Measurements from ENCODE around the gene CISD3. TPM values are rescaled to one million over a fixed set of nuclear protein-coding genes. Genes with fewer than 3 reads are reported as not detected.

Gene CISD3
- total RNA-seq, 4 donors from 2014 or later: 6.8 to 12.7 (median 10.1) TPM

GRCh38 chr17:38753071-38753506 is 22.9 kb downstream of the CISD3 start:
- Histone ChIP-seq H3K36me3 (peaks cover 33% of the 10 kb centered on the region), H3K4me3 (peak overlapping the region; percentile 96), H3K27me3 (no peaks in the 10 kb centered on the region), H3K27ac (peak overlapping the region; percentile 92), H3K4me1 (peaks cover 54% of the 10 kb centered on the region), H3K9me3 (no peaks in the 10 kb centered on the region)
- DNase-seq (ENCODE audit: low spot score in 2 of 2): no peak
- TF ChIP-seq POLR2AphosphoS5 (IDR thresholded peaks at IDR 0.05): no peak
- no peak for TF ChIP-seq CTCF (IDR thresholded peaks at IDR 0.05)
- TF ChIP-seq EP300 (IDR thresholded peaks at IDR 0.05): no peak
- TF ChIP-seq POLR2A (IDR thresholded peaks at IDR 0.05): no peak
- WGBS: 12% methylated on average over 18 of the region's 22 CpGs

GRCh38 chr17:38761612-38762011 is 31.5 kb downstream of the CISD3 start:
- no peaks in the 10 kb centered on the region for H3K27me3 ChIP-seq
- no peak for TF ChIP-seq POLR2A (IDR thresholded peaks at IDR 0.05)
- TF ChIP-seq CTCF (IDR thresholded peaks at IDR 0.05): no peak
- no peak for TF ChIP-seq EP300 (IDR thresholded peaks at IDR 0.05)
- no peak for TF ChIP-seq POLR2AphosphoS5 (IDR thresholded peaks at IDR 0.05)
- WGBS: 81% methylated on average over 4 of the region's 4 CpGs
- peaks cover 96% of the 10 kb centered on the region for H3K36me3 ChIP-seq
- H3K27ac ChIP-seq: no peak overlapping the region
- H3K4me3 ChIP-seq: no peak overlapping the region
- H3K4me1 ChIP-seq: no peaks in the 10 kb centered on the region
- no peak for DNase-seq (ENCODE audit: low spot score in 2 of 2)
- no peaks in the 10 kb centered on the region for H3K9me3 ChIP-seq

GRCh38 chr17:38762231-38762630 is 32.1 kb downstream of the CISD3 start:
- H3K27ac ChIP-seq: no peak overlapping the region
- H3K4me3 ChIP-seq: no peak overlapping the region
- H3K9me3 ChIP-seq: no peaks in the 10 kb centered on the region
- H3K27me3 ChIP-seq: no peaks in the 10 kb centered on the region
- H3K4me1 ChIP-seq: no peaks in the 10 kb centered on the region
- peaks cover 96% of the 10 kb centered on the region for H3K36me3 ChIP-seq
- DNase-seq (ENCODE audit: low spot score in 2 of 2): no peak
- no peak for TF ChIP-seq POLR2A (IDR thresholded peaks at IDR 0.05)
- TF ChIP-seq EP300 (IDR thresholded peaks at IDR 0.05): no peak
- TF ChIP-seq POLR2AphosphoS5 (IDR thresholded peaks at IDR 0.05): no peak
- no peak for TF ChIP-seq CTCF (IDR thresholded peaks at IDR 0.05)
- 87% methylated on average over 3 of the region's 3 CpGs for WGBS

GRCh38 chr17:38766341-38766740 is 36.2 kb downstream of the CISD3 start:
- no peak for DNase-seq (ENCODE audit: low spot score in 2 of 2)
- Histone ChIP-seq H3K4me3 (no peak overlapping the region), H3K36me3 (peaks cover 94% of the 10 kb centered on the region), H3K9me3 (no peaks in the 10 kb centered on the region), H3K27me3 (no peaks in the 10 kb centered on the region), H3K27ac (no peak overlapping the region), H3K4me1 (no peaks in the 10 kb centered on the region)
- TF ChIP-seq EP300 (IDR thresholded peaks at IDR 0.05): no peak
- no peak for TF ChIP-seq POLR2AphosphoS5 (IDR thresholded peaks at IDR 0.05)
- TF ChIP-seq CTCF (IDR thresholded peaks at IDR 0.05): no peak
- TF ChIP-seq POLR2A (IDR thresholded peaks at IDR 0.05): no peak
- WGBS: 80% methylated on average over 5 of the region's 5 CpGs

GRCh38 chr17:38768417-38768816 is 38.3 kb downstream of the CISD3 start:
- H3K9me3 ChIP-seq: no peaks in the 10 kb centered on the region
- TF ChIP-seq CTCF (IDR thresholded peaks at IDR 0.05) (no peak), EP300 (IDR thresholded peaks at IDR 0.05) (no peak), POLR2AphosphoS5 (IDR thresholded peaks at IDR 0.05) (no peak), POLR2A (IDR thresholded peaks at IDR 0.05) (no peak)
- no peak for DNase-seq (ENCODE audit: low spot score in 2 of 2)
- H3K27me3 ChIP-seq: no peaks in the 10 kb centered on the region
- no peaks in the 10 kb centered on the region for H3K4me1 ChIP-seq
- no peak overlapping the region for H3K4me3 ChIP-seq
- 49% methylated on average over 6 of the region's 6 CpGs for WGBS
- H3K27ac ChIP-seq: no peak overlapping the region
- H3K36me3 ChIP-seq: peaks cover 97% of the 10 kb centered on the region
